ENCODE data around the gene NPB.

Gene NPB

DNA sequence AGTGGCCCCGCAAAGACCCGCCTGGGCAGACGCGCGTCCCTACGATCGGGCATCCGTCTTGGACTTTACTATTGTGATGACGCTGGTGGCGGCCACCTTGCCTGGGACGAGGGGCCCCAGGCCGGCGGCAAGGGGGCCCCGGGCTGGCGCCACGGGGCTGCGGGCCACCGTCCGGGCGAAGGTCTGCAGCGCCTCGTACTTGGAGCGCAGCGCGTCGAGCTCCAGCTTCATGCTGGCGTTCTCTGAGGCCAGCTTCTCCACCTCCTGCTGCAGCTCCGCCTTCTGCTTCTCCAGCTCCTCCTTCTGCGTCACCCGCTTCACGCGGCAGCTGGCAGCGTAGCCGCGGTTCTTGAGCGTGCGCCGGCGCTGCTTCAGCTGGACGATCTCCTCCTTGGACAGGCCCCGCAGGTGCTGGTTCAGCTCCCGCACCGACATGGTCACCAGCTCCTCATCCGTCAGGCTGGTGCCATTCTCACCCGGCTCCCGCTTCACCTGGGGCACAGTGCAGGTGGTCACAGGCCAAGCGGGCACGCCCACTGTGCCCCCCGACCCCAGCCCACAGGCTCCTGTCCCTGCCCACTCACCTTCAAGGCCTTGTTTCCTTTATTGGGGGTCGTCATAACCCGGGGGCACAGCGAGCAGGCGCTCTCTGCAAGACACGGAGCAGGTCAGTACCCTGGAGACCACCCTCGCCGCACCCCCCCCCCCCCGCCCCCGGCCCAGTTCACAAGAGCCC, 20.7 kb downstream of the NPB start:
- no peak for TF ChIP-seq CTCF (IDR thresholded peaks at IDR 0.05; ENCODE audit: extremely low read depth, missing control alignments)

DNA sequence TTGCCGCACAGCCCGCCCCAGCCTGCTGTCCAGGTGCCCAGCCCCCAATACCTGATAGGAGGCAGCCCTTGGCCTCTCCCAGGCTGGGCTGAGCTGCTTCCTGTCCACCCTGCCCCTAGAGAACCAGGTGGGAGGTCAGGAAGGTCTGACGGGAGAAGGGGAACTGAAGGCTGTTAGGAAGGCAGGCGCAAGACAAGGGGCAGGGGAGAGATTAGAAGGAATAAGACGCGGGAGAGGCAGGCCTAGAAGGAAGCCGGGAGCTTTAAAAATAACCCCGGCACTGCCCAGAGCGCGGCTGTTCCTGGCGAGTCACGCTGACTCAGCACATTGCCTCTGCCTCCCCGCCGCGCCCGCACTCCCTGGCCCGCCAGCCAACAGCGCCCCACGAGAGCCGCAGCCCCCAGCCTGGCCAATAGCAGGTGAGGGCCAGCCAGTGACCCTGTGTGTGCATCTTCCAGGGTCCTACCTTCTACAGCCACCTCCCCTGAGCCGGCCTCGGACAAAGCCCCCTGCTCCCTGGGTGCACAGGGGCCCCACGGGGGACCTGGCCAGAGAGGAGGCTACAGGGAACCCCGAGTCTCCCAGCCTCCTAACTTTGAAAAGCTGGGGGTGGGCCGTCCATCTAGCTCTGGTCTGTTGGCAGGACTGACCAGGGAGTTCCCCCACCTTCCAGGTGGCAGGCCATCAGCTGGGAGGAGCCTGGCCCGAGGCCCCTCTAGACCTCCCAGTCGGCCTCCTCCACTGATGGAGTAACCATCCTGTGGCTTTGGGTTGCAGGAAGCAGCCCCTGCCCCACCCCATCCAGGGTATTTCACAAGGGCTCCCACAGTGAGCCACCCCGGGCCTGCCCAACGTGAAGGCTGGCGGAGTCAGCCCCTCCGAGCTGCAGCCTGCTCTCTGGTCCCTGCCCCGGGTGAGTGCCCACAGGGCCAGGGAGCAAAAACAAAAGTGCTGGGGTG, 21.5 kb downstream of the NPB start:
- no peak for DNase-seq (ENCODE audit: low spot score)
- no peak for TF ChIP-seq CTCF (IDR thresholded peaks at IDR 0.05; ENCODE audit: extremely low read depth, missing control alignments)

More for the DNA sequence above, 20.7 kb downstream of the NPB start:
- no peak for DNase-seq (ENCODE audit: low spot score)

DNA sequence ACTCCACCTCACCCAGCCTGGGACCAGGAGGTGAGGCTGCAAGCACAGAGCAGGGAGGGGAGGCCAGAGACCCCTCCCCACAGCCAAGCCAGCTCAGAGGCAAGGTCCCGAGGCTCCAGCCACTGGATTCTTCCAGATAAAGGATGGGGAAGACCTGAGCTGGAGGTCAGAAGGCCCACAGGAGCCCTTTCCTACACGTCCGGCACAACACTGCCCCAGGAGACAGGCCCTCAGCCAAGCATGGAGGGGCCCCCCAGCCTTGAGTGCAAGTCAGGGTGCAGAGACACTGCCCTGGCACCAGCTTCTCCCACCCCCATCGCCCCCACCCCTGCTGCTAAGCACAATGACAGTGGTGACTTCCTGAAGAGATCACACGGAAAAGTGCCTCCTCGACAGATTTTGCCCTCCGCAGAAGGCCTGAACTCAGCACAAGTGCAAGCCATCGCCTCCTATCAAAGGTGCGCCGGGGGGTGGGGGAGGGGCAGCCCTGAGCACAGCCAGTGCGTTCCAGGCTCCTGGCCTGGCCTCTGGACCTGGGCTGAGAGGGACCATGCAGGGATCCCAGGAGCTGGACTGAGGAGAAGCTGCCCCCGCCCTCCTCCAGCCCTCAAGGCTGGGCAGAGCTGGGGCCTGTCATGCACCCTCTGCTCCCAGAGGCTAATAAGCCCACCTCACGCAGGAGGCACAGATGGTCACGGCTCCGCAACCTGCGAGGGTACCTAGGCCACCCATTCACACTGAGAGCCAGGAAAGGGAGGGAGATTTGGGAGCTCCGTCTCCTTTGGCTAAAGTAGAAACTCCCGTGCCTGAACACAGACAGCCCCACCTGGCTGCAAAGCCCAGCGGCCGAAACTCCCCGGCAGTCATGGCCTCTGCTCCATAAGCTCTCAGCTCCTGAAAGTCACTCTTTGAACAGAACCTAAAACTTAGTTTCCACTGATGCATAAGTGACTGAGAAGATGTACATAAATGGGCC, 22.8 kb downstream of the NPB start:
- no peak for DNase-seq (ENCODE audit: low spot score)
- TF ChIP-seq CTCF (IDR thresholded peaks at IDR 0.05; ENCODE audit: extremely low read depth, missing control alignments): no peak

DNA sequence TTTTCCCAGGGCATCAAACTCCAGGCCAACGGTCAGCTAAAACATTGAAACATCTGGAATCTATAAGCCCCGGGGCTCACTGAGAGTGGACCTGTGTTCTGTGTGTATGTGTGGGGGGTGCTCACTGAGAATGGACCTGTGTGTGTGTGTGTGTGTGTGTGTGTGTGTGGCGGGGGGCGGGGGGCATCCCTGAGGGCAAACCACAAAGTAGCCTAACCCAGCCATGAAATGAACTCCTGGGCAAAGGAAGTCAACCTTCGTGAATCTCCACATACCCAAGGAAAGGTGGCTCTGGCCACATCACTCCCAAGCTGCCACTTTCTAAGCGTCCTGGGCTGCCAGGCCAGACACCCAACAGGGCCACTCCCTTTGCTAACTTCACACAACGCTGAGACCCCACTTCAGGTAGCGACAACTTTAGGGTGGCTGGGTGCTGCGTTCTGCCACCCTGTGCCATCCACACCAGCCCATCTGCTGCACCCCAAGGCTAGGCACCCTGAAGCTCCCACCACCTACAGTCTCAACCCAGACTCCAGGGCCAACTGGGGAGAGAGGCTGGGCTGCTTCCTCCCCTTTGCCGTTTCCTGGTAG, 23.9 kb downstream of the NPB start:
- DNase-seq (ENCODE audit: low spot score): no peak
- no peak for TF ChIP-seq CTCF (IDR thresholded peaks at IDR 0.05; ENCODE audit: extremely low read depth, missing control alignments)

GRCh38 chr17:81926451-81927151, 24.6 kb downstream of the NPB start:
- peak; percentile 88 for DNase-seq (ENCODE audit: low spot score)

More at GRCh38 chr17:81926451-81927151, 24.6 kb downstream of the NPB start:
- no peak for TF ChIP-seq CTCF (IDR thresholded peaks at IDR 0.05; ENCODE audit: extremely low read depth, missing control alignments)
